Measurements from ENCODE around the gene NADK2. TPM values are rescaled to one million over a fixed set of nuclear protein-coding genes. Genes with fewer than 3 reads are reported as not detected.
"Not testable (repeated sequence)": the region's sequence is repeated elsewhere in the genome, so short reads cannot be mapped to it uniquely, and the experiment has no call there.

NADK2 gene
- total RNA-seq, 6 experiments from 2014 or later, result 102 to 253 (median 142) TPM

DNA sequence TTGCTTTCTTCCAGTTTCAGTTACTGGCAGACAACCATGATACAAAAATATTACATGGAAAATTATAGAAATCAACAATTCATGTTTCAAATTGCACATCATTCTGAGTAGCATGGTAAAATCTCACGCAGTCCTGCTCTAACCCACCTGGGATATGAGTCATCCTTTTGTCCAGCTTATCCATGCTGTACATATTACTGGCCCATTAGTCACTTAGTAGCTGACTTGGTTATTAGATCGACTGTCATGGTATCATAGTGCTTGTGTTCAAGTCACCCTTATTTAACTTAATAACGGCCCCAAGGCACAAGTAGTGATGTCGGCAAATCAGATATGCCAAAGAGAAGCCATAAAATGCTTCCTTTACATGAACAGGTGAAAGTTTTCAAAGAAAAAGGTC, 41.2 kb downstream of the NADK2 start:
- Histone ChIP-seq H3K27me3 (no peaks in the 10 kb centered on the region), H3K9me3 (no peaks in the 10 kb centered on the region), H3K4me1 (peaks cover 0 to 7% (median 0%) of the 10 kb centered on the region in 4 donors), H3K4me3 (no peak overlapping the region), H3K27ac (no peak overlapping the region), H3K36me3 (peaks cover 0 to 69% (median 36%) of the 10 kb centered on the region in 4 donors)
- intact Hi-C loops (cut with DNase I), result no loop called here
- TF ChIP-seq CTCF (IDR thresholded peaks at IDR 0.05) (no peak), POLR2A (IDR thresholded peaks at IDR 0.05) (no peak)
- DNase-seq (no peak), ATAC-seq (no peak)
- WGBS (ENCODE audit: insufficient coverage, low coverage, low lambda C conversion rate, missing lambda C conversion rate), result 90% methylated on average over 4 of the region's 4 CpGs

DNA sequence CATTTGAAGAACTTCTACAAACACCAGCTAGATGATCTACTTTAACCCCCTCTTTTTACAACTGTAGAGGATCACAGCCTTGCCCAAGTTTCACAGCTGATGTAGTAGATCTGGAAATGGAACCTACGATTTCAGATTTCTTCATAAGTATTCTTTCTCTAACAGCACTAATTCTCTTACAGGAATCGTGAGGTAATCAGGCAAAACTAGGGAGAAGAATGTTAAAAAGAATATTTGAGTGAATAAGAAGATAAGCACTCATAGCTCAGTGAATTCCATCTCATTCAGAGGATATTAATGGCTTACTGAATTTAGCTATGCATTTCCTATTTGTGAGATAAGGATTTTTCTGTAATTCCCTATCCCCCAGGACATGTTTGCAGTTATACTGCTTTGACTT, 42.1 kb downstream of the NADK2 start:
- intact Hi-C loops (cut with DNase I), result no loop called here
- no peaks in the 10 kb centered on the region for H3K9me3 ChIP-seq
- H3K36me3 ChIP-seq, result peaks cover 0 to 76% (median 40%) of the 10 kb centered on the region in 4 donors
- H3K4me1 ChIP-seq, result peaks cover 0 to 8% (median 0%) of the 10 kb centered on the region in 4 donors
- TF ChIP-seq POLR2A (IDR thresholded peaks at IDR 0.05) (no peak), CTCF (IDR thresholded peaks at IDR 0.05) (no peak)
- H3K27me3 ChIP-seq, result no peaks in the 10 kb centered on the region
- H3K27ac ChIP-seq, result no peak overlapping the region
- no peak overlapping the region for H3K4me3 ChIP-seq
- ATAC-seq (no peak), DNase-seq (no peak)
- WGBS (ENCODE audit: insufficient coverage, low coverage, low lambda C conversion rate, missing lambda C conversion rate), result 72% methylated on average over 2 of the region's 2 CpGs

DNA sequence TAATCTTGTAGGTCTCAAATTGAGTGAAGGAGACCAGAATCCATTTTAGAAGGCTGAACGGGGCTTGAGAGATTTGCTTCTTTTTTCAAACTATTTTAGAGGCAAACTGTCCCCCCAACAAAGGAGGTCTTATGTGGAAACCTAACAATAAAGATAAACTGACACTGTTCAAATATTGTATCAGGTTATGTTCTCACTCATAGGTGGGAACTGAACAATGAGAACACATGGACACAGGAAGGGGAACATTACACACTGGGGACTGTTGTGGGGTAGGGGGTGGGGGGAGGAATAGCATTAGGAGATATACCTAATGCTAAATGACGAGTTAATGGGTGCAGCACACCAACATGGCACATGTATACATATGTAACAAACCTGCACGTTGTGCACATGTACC, 42.9 kb downstream of the NADK2 start:
- Histone ChIP-seq H3K4me1 (peaks cover 0 to 15% (median 3%) of the 10 kb centered on the region in 4 donors), H3K36me3 (peaks cover 0 to 76% (median 38%) of the 10 kb centered on the region in 4 donors)
- DNase-seq; H3K4me3 ChIP-seq; H3K27me3 ChIP-seq; intact Hi-C loops (cut with DNase I); ATAC-seq; H3K27ac ChIP-seq; H3K9me3 ChIP-seq: not testable (repeated sequence)
- 67% methylated on average over 3 of the region's 3 CpGs for WGBS (ENCODE audit: insufficient coverage, low coverage, low lambda C conversion rate, missing lambda C conversion rate)

- Histone ChIP-seq H3K4me1 (peaks cover 0 to 20% (median 6%) of the 10 kb centered on the region in 4 donors), H3K4me3 (no peak overlapping the region), H3K36me3 (peaks cover 0 to 73% (median 36%) of the 10 kb centered on the region in 4 donors), H3K27me3 (no peaks in the 10 kb centered on the region), H3K9me3 (no peaks in the 10 kb centered on the region), H3K27ac (no peak overlapping the region)
- ATAC-seq (no peak), DNase-seq (no peak)
- TF ChIP-seq POLR2A (IDR thresholded peaks at IDR 0.05) (no peak), CTCF (IDR thresholded peaks at IDR 0.05) (no peak)
- intact Hi-C loops (cut with DNase I), result no loop called here
Observed at GRCh38 chr5:36198281-36198680, 43.4 kb downstream of the NADK2 start.

DNA sequence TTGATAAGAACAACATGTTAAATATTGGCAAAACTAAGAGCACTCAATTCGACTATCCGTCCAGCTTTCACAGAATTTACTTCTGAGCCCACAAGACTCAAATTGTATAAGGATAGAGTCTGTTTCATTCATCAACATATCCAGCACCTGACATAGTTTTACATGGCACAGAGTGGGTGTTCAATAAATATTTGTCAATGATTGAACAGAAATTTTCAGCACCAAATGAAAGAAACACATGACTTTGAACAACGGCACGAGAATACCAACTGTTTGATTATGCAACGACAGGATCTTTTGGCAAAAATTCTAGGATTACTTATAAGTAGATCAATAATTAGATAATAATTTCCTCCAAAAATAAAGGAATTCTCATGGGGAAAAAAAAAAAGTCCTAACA, 48.0 kb downstream of the NADK2 start:
- DNase-seq (no peak), ATAC-seq (peak in 3 of 4 donors; percentile 65 to 78 (median 71))
- no peak overlapping the region for H3K4me3 ChIP-seq
- TF ChIP-seq CTCF (IDR thresholded peaks at IDR 0.05) (no peak), POLR2A (IDR thresholded peaks at IDR 0.05) (no peak)
- no peaks in the 10 kb centered on the region for H3K27me3 ChIP-seq
- peaks cover 0 to 26% (median 10%) of the 10 kb centered on the region in 4 donors for H3K4me1 ChIP-seq
- H3K9me3 ChIP-seq, result no peaks in the 10 kb centered on the region
- intact Hi-C loops (cut with DNase I), result no loop called here
- WGBS (ENCODE audit: insufficient coverage, low coverage, low lambda C conversion rate, missing lambda C conversion rate), result 31% methylated on average over 5 of the region's 5 CpGs
- peak overlapping the region in 1 of 3 donors; percentile 39 for H3K27ac ChIP-seq
- H3K36me3 ChIP-seq, result peaks cover 0 to 45% (median 16%) of the 10 kb centered on the region in 4 donors

DNA sequence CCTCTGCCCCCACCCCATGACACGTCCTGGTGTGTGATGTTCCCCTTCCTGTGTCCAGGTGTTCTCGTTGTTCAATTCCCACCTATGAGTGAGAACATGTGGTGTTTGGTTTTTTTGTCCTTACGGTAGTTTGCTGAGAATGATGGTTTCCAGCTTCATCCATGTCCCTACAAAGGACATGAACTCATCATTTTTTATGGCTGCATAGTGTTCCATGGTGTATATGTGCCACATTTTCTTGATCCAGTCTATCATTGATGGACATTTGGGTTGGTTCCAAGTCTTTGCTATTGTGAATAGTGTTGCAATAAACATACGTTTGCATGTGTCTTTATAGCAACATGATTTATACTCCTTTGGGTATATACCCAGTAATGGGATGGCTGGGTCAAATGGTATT, 57.3 kb downstream of the NADK2 start:
- intact Hi-C loops (cut with DNase I); ATAC-seq; DNase-seq; H3K27me3 ChIP-seq; H3K9me3 ChIP-seq; H3K27ac ChIP-seq; H3K36me3 ChIP-seq; H3K4me3 ChIP-seq: not testable (repeated sequence)
- 67% methylated on average over 1 of the region's 4 CpGs for WGBS (ENCODE audit: insufficient coverage, low coverage, low lambda C conversion rate, missing lambda C conversion rate)
- peaks cover 0 to 31% (median 6%) of the 10 kb centered on the region in 4 donors for H3K4me1 ChIP-seq
